Mucosa of gallbladder (tissue), 1 donor: ENCODE data around the gene FSHB. TPM values are rescaled to one million over a fixed set of nuclear protein-coding genes. Genes with fewer than 3 reads are reported as not detected.
A peak's percentile ranks its signal among the peaks of the same experiment; 100 is the strongest.
"Not testable (repeated sequence)": the region's sequence is repeated elsewhere in the genome, so short reads cannot be mapped to it uniquely, and the experiment has no call there.

Experiments
- DNase-seq: peaks from one replicate; pipeline ENCODE4 v3.0.0-alpha.2; 2020; ENCODE audit warnings: low spot score
- total RNA-seq: library from RNA; stranded (reverse); gene quantifications from one replicate; pipeline ENCODE4 v1.2.1, GENCODE V29; 2021
- donor health status: DM: no; HTN: no; CAD: no.

FSHB gene
- not detected for total RNA-seq

DNA sequence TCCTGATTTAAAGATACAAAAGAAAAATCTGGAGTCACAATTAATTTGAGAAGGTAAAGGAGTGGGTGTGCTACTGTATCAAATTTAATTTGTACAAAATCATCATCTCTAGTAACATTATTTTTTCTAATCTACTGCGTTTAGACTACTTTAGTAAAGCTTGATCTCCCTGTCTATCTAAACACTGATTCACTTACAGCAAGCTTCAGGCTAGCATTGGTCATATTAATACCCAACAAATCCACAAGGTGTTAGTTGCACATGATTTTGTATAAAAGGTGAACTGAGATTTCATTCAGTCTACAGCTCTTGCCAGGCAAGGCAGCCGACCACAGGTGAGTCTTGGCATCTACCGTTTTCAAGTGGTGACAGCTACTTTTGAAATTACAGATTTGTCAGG is at the start of gene FSHB:
FSHB (plus strand) TSS at position 301 of the 400 bp plus-strand sequence. CDS start 889 bp downstream, outside the sequence.
- DNase-seq = no peak

GRCh38 chr11:30186748-30187147 is 44.1 kb upstream of the FSHB start:
- DNase-seq = no peak

DNA sequence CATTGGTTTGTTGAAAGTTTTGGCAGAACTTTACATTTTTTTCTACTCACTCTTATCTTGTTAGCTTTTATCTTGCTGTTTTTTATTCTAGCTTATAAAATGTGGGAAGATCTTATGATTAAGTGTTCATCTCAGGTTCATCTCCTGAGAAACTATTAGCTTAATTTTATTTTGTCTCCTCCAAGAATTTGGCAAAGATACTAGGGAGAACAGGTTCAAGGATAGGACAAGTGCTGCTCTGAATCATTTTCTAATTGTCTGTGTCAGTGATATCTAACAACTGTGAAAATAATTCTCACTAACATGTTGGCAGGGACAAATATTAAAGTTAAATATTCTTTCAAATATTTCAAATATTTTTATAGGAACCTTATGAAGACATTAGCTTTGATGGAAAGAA is 38.2 kb upstream of the FSHB start:
- no peak for DNase-seq

DNA sequence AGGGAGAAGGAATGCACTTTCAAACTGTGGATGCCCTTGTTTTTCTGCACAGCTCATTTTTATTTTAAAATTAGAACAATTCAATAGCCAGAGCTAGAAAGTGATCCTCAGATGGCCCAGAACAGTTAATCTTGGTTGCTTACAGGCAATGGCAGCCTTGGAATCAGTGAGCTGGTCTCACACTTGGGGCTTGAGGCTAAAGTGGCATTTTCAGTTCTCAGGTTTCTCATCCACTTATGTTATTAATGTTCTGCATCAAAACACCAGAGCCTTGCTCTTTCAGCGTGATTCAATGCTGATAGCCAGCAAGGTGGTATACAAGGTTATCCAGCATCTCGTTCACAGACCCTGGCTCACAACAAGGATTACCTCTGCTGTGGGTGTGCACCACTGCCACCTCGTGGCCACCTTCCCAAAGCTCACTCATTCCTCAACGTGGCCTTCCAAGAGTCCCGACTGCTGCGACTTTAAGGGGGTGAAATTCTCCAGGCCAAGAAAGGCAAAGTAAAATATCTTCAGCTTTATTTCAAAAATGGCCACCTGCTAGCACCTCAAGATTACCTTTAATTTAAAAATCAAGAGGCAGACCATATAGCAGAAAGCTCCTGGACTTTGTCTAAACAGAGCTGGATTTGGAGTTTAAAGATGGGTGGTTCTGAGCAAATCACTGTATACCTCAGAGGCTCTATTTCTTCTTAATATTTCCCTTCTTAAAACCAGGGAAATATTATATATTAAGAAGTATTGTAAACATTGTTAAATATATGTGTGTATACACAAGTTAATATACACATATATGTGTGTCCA is 34.2 kb upstream of the FSHB start:
- peak; percentile 66 for DNase-seq

DNA sequence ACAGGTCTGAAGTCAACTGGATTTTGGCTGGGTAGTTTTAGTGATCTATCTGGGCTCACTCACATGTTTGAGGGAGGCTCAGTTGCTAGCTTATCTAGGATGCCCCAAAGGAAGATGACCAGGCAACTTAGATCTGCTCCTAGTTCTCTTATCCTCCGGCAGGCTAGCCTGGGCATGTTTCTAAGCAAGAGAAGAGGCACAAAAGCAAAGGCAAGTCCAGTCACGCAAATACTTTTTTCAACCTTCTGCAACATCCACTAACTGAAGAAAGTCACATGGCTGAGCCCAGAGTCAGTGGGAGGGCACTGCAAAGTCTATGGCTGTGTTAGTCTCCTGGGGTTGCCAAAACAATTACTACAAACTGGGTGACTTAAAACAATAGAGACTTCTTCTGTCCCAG is 32.9 kb upstream of the FSHB start:
- DNase-seq = no peak

DNA sequence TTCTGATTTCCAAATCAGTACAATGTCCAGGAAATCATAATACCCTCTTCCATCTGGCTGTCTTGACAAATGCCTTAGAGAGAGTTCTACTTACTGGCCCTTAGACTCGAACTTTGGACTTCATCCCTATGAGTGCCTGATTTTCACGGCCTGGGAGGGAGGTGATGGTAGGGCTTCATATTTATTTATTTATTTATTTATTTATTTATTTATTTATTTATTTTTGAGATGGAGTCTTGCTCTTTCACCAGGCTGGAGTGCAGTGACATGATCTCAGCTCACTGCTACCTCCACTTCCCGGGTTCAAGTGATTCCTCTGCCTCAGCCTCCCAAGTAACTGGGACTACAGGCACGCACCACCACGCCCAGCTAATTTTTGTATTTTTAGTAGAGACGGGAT is 27.8 kb upstream of the FSHB start:
- DNase-seq = not testable (repeated sequence)

GRCh38 chr11:30203850-30204249 is 27.0 kb upstream of the FSHB start:
- no peak for DNase-seq

- no peak for DNase-seq
Observed at GRCh38 chr11:30206249-30206996, 24.4 kb upstream of the FSHB start.

- no peak for DNase-seq
Observed at GRCh38 chr11:30210357-30210756, 20.5 kb upstream of the FSHB start.

DNA sequence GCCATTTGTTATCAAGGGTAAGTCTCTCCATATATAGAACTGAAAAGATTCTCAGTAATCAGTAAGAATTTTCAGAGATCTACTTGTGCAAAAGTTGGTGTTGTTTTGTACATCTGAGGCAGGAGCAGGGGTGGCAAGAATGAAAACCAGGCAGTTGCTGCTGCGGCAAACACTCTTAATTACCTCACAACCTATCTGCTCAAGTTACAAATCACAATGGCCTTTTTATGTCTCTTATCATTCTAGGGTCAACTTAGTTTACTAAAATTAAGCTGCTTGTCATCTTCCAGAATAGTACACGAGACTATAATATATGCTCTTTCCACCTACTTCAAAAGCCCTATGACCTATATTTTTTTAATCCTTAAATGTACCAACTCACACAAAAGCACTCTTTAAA is 14.3 kb upstream of the FSHB start:
- DNase-seq = no peak

DNA sequence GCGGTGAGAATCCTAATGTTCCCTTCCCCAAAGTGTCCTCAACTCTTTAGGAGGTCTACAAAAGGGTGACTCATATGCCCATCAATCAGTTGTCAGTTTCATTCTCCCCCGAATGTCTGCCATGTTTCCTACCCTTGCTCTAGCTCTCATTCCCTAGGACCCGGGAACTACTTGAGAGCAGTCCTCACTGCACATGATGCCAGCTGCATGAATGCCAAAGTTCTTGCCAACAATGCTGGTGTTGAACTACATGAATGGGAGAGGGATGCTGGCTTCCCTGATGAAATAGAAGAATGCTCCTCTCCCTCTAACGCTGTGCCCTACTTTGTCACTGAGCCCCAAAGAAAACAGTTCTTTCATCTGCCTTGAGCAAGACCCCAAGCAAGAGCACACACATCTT is 12.5 kb upstream of the FSHB start:
- DNase-seq = no peak

DNA sequence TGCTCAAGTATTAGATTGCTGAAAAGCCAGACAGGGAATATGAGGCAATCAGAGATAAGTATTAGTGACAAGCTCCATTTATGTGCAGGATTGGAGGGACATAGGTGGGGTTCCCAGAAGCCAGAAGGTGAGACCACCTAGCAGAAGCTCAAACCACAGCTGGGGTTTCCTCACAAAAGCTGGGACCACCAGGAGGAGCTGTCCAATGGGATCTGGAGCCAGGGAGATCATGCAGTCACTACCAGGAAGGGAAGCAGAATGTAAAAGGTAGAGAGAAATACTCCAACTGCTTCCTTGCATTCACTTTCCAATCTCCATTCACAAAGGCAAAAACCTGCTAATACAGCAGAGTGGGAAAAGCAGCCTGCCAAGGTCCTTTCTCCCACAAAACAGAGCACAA is 5.2 kb upstream of the FSHB start:
- no peak for DNase-seq

DNA sequence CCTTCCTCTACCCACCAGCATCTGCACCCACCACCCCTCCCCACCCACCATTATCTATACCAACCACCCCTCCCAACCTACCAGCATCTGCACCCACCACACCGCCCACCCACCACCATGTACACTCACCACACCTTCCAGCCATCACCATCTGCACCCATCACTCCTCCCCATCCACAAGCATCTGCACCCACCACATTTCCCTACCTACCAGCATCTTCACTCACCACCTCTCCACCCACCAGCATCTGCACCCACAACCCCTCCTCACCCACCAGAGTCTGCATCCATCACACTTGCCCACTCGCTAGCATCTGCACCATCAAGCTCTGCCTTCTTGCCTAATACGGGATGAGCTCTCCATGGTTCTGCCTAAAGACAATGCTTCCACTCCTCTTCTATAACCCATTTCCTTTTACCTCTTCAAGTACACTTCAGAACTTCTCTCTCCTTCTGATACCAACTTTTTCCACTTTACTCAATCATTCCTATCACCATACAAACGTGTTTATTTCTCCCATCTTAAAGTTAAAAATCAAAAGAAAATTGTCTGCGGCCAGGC is 2.4 kb upstream of the FSHB start:
- no peak for DNase-seq

- no peak for DNase-seq
Observed at GRCh38 chr11:30239025-30239424, 8.2 kb downstream of the FSHB start.

GRCh38 chr11:30244265-30244664 is 13.5 kb downstream of the FSHB start:
- no peak for DNase-seq

DNA sequence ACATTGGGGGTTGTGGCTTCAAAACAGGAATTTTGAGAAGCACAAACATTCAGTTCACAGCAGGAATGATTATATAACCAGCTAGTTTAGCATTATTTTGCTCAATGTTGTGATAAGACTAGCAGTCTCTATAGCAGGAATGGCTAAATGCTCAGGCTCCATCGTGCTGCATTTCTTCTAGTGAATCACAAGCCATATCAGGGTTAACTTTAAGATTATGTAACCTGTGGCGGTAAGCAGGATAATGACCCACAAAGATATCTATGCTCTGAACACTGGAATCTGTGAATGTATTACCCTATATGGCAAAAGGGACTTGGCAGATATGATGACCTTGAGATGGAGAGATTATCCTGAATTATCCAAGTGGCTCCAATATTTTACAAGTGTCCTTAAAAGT is 14.8 kb downstream of the FSHB start:
- DNase-seq = no peak

- no peak for DNase-seq
Observed at GRCh38 chr11:30254307-30255298, 23.8 kb downstream of the FSHB start.

- DNase-seq = no peak
Observed at GRCh38 chr11:30255637-30256036, 24.8 kb downstream of the FSHB start.

DNA sequence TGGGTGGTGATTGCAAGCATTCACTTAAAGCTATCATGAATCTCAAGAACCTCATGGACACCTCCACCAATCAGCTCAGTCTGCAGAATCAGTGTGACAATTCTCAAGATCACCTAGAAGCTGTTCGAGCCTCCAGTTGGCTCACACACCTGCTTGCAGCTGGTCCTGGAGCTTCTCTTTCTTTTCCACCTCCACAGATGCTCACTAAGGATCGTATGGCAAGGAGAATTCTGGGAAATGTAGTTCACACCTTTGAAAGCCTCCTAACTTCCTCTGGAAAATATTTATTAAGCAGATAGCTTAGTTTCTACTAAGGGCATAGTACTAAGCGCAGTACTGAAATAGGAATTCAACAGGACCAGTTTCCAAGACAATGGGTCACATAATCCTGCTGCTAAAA is 26.2 kb downstream of the FSHB start:
- DNase-seq = no peak

GRCh38 chr11:30258679-30259078 is 27.9 kb downstream of the FSHB start:
- no peak for DNase-seq

- DNase-seq = no peak
Observed at GRCh38 chr11:30260813-30261212, 30.0 kb downstream of the FSHB start.

DNA sequence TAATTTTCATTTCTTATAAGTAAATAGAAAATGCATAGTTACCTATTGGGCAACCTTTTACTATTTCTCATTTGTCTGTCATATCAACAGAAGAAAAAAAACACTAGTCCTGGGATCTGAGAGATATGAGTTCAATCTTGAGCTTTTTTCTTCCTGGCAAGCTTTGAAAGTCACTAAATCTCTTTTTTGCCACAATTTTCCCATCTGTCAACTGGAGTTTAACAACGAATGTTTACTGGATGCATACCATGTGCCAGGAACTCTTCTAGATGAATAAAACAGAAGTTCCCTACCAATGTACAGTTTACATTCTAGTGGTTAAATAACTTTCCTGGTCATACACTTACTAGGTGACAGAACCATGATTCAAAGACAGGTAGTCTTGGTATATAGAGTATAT is 31.0 kb downstream of the FSHB start:
- no peak for DNase-seq
